PC-3 (cell line): ENCODE data around the gene GRB2. TPM values are rescaled to one million over a fixed set of nuclear protein-coding genes. Genes with fewer than 3 reads are reported as not detected.

ENCODE experiments used
- ATAC-seq: fragments of 200-7000 bp; cut with Tn5 transposase; 2 replicates; pipeline ENCODE4 v1.9.1; 2020; ENCODE audit warnings: mild to moderate bottlenecking, moderate library complexity
- BruUV-seq: library from RNA; stranded (reverse); fragments of 400-500 nt; replicated peaks from 2 replicates; lab custom pipeline; 2021; lab: Mats Ljungman, UMichigan
- CTCF ChIA-PET: fragments of 300-600 bp; sonication (Branson Sonifier 250); formaldehyde crosslinking; loops from one replicate; lab custom pipeline; 2022; ENCODE audit warnings: antibody characterized with exemption; lab: Charles Lee
- POLR2A ChIA-PET: fragments of 300-600 bp; sonication (Branson Sonifier 250); formaldehyde crosslinking; loops from one replicate; lab custom pipeline; 2022; ENCODE audit warnings: antibody characterized with exemption; ENCODE audit not compliant: unreplicated experiment; lab: Charles Lee
- DNase-seq: peaks from one replicate; pipeline ENCODE4 v3.0.0-alpha.2; 2015
- H2AFZ ChIP-seq: fragments of 300-600 bp; sonication (generic); 2 replicates; pipeline ENCODE4 v1.6.0; 2016; ENCODE audit warnings: antibody characterized with exemption, low read length
- H3F3A ChIP-seq: fragments of 300-600 bp; sonication (generic); one replicate; pipeline ENCODE4 v1.6.0; 2017; ENCODE audit warnings: antibody characterized with exemption, low read length, control low read depth, mild to moderate bottlenecking; ENCODE audit not compliant: unreplicated experiment
- H3K27ac ChIP-seq: fragments of 300-600 bp; sonication (generic); 2 replicates; pipeline ENCODE4 v1.5.1; 2016; ENCODE audit warnings: mild to moderate bottlenecking, low read length
- H3K27me3 ChIP-seq: fragments of 300-600 bp; sonication (generic); 2 replicates; pipeline ENCODE4 v1.6.1; 2016; ENCODE audit warnings: low read length, mixed read lengths
- H3K36me3 ChIP-seq: fragments of 300-600 bp; sonication (generic); 2 replicates; pipeline ENCODE4 v1.6.1; 2016; ENCODE audit warnings: low read depth, mixed run types, low read length, mixed read lengths
- H3K4me1 ChIP-seq: fragments of 300-600 bp; sonication (generic); 2 replicates; pipeline ENCODE4 v1.5.1; 2016; ENCODE audit warnings: low read length; ENCODE audit not compliant: insufficient read depth
- H3K4me2 ChIP-seq: fragments of 300-600 bp; sonication (generic); 2 replicates; pipeline ENCODE4 v1.6.0; 2016; ENCODE audit warnings: low read length
- H3K4me3 ChIP-seq: fragments of 300-600 bp; sonication (generic); 2 replicates; pipeline ENCODE4 v1.5.1; 2016; ENCODE audit warnings: mild to moderate bottlenecking, low read length, mixed read lengths
- H3K79me2 ChIP-seq: fragments of 300-600 bp; sonication (generic); 2 replicates; pipeline ENCODE4 v1.6.1; 2017; ENCODE audit warnings: low read length, mixed read lengths
- H3K9ac ChIP-seq: fragments of 300-600 bp; sonication (generic); 2 replicates; pipeline ENCODE4 v1.6.0; 2016; ENCODE audit warnings: mild to moderate bottlenecking, low read length
- H3K9me2 ChIP-seq: fragments of 300-600 bp; sonication (generic); replicated peaks from 2 replicates; pipeline ENCODE4 v1.6.1; 2016; ENCODE audit warnings: mixed run types, low read length, mixed read lengths
- H3K9me3 ChIP-seq: fragments of 300-600 bp; sonication (generic); 2 replicates; pipeline ENCODE4 v1.6.1; 2016; ENCODE audit warnings: low read length, mixed read lengths
- H4K20me1 ChIP-seq: fragments of 300-600 bp; sonication (generic); 2 replicates; pipeline ENCODE4 v1.6.1; 2016; ENCODE audit warnings: low read length, mixed read lengths
- EZH2 ChIP-seq: fragments of 300-600 bp; sonication (generic); IDR thresholded peaks from one replicate; pipeline ENCODE4 v1.6.1; 2017; ENCODE audit warnings: antibody characterized with exemption, mild to moderate bottlenecking, low read length; ENCODE audit not compliant: unreplicated experiment
- EZH2phosphoT487 ChIP-seq: fragments of 300-600 bp; sonication (generic); IDR thresholded peaks from 2 replicates; pipeline ENCODE4 v1.6.1; 2018; ENCODE audit warnings: mild to moderate bottlenecking, antibody characterized with exemption, low read length, borderline replicate concordance
- intact Hi-C: fragments of 100-400 bp; cut with micrococcal nuclease; formaldehyde crosslinking; loops from 2 replicates; pipeline ENCODE4 v1.9.0; 2023
- total RNA-seq: library from RNA; depleted of rRNA; stranded (reverse); fragments of >200 nt; gene quantifications from 2 replicates; pipeline ENCODE4 v1.2.3, GENCODE V29; 2014
- TF ChIP-seq, protein P1 (sequence below): fragments of 300-600 bp; sonication (generic); conservative IDR thresholded peaks from 2 replicates; pipeline ENCODE4 v1.5.1; 2017; ENCODE audit warnings: antibody characterized with exemption, low read depth, mild to moderate bottlenecking, low read length

GRB2 gene
- total RNA-seq, 1 experiment from 2014 or later = 224 TPM

DNA sequence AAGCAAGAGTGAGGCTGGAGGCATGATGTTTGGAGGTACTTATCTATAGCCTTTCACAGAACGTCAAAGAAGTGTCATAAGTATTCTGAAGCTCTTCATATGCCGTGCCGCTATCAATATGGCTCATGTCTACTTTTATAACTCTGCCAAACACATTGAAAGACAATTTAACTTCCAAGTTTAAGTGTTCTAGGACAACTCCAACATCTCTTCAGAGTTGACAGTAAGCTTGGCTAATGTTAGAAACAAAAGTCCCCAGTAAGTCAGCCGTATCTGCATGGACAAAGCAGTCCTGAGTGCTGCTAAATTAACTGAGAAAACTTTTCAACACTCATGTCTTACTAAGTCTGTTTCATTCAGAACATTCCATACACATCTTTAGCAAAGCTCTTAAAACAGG lies 32.2 kb downstream of the GRB2 start:
- CTCF ChIA-PET = no interaction called here
- H3K4me1 ChIP-seq = no peaks in the 10 kb centered on the region
- ATAC-seq (no peak), DNase-seq (no peak)
- H3K79me2 ChIP-seq = peaks cover 87% of the 10 kb centered on the region
- intact Hi-C loops = no loop called here
- TF ChIP-seq EZH2 = no peak
- no peak for TF ChIP-seq EZH2phosphoT487
- TF ChIP-seq, protein P1, sequence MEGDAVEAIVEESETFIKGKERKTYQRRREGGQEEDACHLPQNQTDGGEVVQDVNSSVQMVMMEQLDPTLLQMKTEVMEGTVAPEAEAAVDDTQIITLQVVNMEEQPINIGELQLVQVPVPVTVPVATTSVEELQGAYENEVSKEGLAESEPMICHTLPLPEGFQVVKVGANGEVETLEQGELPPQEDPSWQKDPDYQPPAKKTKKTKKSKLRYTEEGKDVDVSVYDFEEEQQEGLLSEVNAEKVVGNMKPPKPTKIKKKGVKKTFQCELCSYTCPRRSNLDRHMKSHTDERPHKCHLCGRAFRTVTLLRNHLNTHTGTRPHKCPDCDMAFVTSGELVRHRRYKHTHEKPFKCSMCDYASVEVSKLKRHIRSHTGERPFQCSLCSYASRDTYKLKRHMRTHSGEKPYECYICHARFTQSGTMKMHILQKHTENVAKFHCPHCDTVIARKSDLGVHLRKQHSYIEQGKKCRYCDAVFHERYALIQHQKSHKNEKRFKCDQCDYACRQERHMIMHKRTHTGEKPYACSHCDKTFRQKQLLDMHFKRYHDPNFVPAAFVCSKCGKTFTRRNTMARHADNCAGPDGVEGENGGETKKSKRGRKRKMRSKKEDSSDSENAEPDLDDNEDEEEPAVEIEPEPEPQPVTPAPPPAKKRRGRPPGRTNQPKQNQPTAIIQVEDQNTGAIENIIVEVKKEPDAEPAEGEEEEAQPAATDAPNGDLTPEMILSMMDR = no peak
- no peaks in the 10 kb centered on the region for H3F3A ChIP-seq
- H3K9me2 ChIP-seq = no peaks in the 10 kb centered on the region
- no peak overlapping the region for H3K4me2 ChIP-seq
- no peaks in the 10 kb centered on the region for H3K9me3 ChIP-seq
- H4K20me1 ChIP-seq = peaks cover 25% of the 10 kb centered on the region
- H3K27ac ChIP-seq = no peak overlapping the region
- no peak overlapping the region for H2AFZ ChIP-seq
- no peak overlapping the region for H3K4me3 ChIP-seq
- no peak overlapping the region for H3K9ac ChIP-seq
- no TSS peak for BruUV-seq
- H3K27me3 ChIP-seq = no peaks in the 10 kb centered on the region
- POLR2A ChIA-PET = no interaction called here
- peaks cover 13% of the 10 kb centered on the region; the same call in 1 of the 2 replicates for H3K36me3 ChIP-seq

DNA sequence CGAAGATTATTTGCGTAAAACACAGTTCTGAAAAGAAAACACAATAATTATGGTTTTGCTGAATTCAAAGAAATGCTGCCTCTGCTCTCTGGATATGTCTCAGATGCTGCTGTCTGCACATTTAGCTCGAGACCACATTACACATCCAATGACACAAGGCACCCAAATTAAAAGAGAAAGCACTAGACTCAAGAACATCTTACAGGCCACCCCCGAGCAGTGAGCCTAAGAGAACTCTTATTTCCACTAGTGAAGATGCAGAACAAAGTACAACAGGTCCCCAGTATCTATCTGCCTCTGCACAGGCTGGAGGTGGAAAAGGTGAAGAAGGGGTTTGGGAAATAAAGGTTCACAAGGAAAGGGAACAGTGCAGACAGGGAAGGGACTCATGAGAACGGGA lies 33.5 kb downstream of the GRB2 start:
- no peaks in the 10 kb centered on the region for H3K9me3 ChIP-seq
- H3K4me1 ChIP-seq = peaks cover 9% of the 10 kb centered on the region
- peaks cover 88% of the 10 kb centered on the region for H3K79me2 ChIP-seq
- H3K4me3 ChIP-seq = no peak overlapping the region
- peaks cover 13% of the 10 kb centered on the region; the same call in 1 of the 2 replicates for H3K36me3 ChIP-seq
- ChIA-PET CTCF (no interaction called here), POLR2A (no interaction called here)
- peaks cover 25% of the 10 kb centered on the region for H4K20me1 ChIP-seq
- no peak overlapping the region for H3K27ac ChIP-seq
- DNase-seq (no peak), ATAC-seq (no peak)
- no peaks in the 10 kb centered on the region for H3F3A ChIP-seq
- intact Hi-C loops = no loop called here
- TF ChIP-seq, protein P1 = no peak
- TF ChIP-seq EZH2 = no peak
- no peak for TF ChIP-seq EZH2phosphoT487
- no peak overlapping the region for H3K4me2 ChIP-seq
- H2AFZ ChIP-seq = no peak overlapping the region
- H3K9ac ChIP-seq = no peak overlapping the region
- no peaks in the 10 kb centered on the region for H3K9me2 ChIP-seq
- no peaks in the 10 kb centered on the region for H3K27me3 ChIP-seq
- BruUV-seq = no TSS peak

DNA sequence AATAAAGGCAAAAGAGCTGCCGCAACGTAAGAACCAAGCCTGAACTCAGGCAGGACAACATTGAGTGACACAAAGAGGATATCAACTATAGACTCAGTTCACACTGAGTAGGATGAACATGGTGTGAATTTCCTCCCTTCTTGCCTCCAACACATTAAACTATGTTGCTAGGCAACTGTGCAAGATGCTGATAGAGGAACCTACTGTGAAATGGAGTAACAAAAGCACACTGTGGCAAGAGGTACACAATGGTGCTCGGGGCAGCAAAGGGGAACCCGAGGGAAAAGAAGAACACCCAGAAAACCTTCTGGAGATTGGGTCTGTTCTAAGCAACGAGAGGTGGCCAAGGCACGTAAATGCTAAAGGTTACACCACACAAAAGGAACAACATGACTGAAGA lies 34.1 kb downstream of the GRB2 start:
- no peak overlapping the region for H2AFZ ChIP-seq
- ATAC-seq (no peak), DNase-seq (no peak)
- H3F3A ChIP-seq = no peaks in the 10 kb centered on the region
- peaks cover 15% of the 10 kb centered on the region for H3K4me1 ChIP-seq
- peaks cover 88% of the 10 kb centered on the region for H3K79me2 ChIP-seq
- H3K4me2 ChIP-seq = no peak overlapping the region
- H3K9me3 ChIP-seq = no peaks in the 10 kb centered on the region
- no peaks in the 10 kb centered on the region for H3K27me3 ChIP-seq
- peaks cover 31% of the 10 kb centered on the region for H4K20me1 ChIP-seq
- H3K27ac ChIP-seq = no peak overlapping the region
- H3K36me3 ChIP-seq = peaks cover 8% of the 10 kb centered on the region; the same call in 1 of the 2 replicates
- H3K9me2 ChIP-seq = no peaks in the 10 kb centered on the region
- intact Hi-C loops = no loop called here
- ChIA-PET POLR2A (no interaction called here), CTCF (no interaction called here)
- H3K9ac ChIP-seq = no peak overlapping the region
- no TSS peak for BruUV-seq
- no peak overlapping the region for H3K4me3 ChIP-seq
- TF ChIP-seq, protein P1 = no peak
- no peak for TF ChIP-seq EZH2phosphoT487
- TF ChIP-seq EZH2 = no peak
